ENCODE data around the gene ARMC9.
"Not testable (repeated sequence)": the region's sequence is repeated elsewhere in the genome, so short reads cannot be mapped to it uniquely, and the experiment has no call there.

The ARMC9 gene

GRCh38 chr2:231371430-231372054, 173.1 kb downstream of the ARMC9 start:
- TF ChIP-seq ZNF274 (IDR thresholded peaks at IDR 0.05; ENCODE audit: low read depth, low read length) = no peak
- H3K4me3 ChIP-seq (ENCODE audit: low read length) = no peak overlapping the region

- no peak overlapping the region for H3K4me3 ChIP-seq (ENCODE audit: low read length)
- no peak for TF ChIP-seq ZNF274 (IDR thresholded peaks at IDR 0.05; ENCODE audit: low read depth, low read length)
Measured at GRCh38 chr2:231372326-231372725, 173.9 kb downstream of the ARMC9 start.

GRCh38 chr2:231373184-231373583, 174.8 kb downstream of the ARMC9 start:
- H3K4me3 ChIP-seq (ENCODE audit: low read length) = no peak overlapping the region
- no peak for TF ChIP-seq ZNF274 (IDR thresholded peaks at IDR 0.05; ENCODE audit: low read depth, low read length)

GRCh38 chr2:231373786-231374349, 175.4 kb downstream of the ARMC9 start:
- no peak overlapping the region for H3K4me3 ChIP-seq (ENCODE audit: low read length)
- no peak for TF ChIP-seq ZNF274 (IDR thresholded peaks at IDR 0.05; ENCODE audit: low read depth, low read length)

GRCh38 chr2:231374771-231375170, 176.3 kb downstream of the ARMC9 start:
- TF ChIP-seq ZNF274 (IDR thresholded peaks at IDR 0.05; ENCODE audit: low read depth, low read length) = no peak

GRCh38 chr2:231375994-231376615, 177.7 kb downstream of the ARMC9 start:
- H3K4me3 ChIP-seq (ENCODE audit: low read length) = not testable (repeated sequence)

More at GRCh38 chr2:231374771-231375170, 176.3 kb downstream of the ARMC9 start:
- H3K4me3 ChIP-seq (ENCODE audit: low read length) = no peak overlapping the region

DNA sequence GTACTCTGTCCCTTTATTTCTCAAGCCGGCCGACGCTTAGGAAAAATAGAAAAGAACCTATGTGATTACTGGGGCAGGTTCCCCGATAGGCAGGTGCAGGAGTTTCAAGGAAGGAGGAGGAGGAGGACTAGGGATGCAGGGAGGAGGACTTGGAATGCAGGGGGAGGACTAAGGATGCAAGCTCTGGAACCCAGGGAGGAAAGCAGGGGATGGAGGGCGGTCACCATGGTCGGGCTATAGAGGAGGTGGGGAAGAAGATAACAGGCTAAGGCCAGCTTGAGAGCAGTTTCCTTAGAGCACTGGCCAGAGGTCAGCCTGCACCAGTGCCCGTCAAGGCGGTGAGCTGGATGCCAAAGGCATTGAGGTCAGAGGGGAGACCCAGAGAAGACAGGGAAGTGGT, 178.4 kb downstream of the ARMC9 start:
- TF ChIP-seq ZNF274 (IDR thresholded peaks at IDR 0.05; ENCODE audit: low read depth, low read length) = no peak
- no peak overlapping the region for H3K4me3 ChIP-seq (ENCODE audit: low read length)

DNA sequence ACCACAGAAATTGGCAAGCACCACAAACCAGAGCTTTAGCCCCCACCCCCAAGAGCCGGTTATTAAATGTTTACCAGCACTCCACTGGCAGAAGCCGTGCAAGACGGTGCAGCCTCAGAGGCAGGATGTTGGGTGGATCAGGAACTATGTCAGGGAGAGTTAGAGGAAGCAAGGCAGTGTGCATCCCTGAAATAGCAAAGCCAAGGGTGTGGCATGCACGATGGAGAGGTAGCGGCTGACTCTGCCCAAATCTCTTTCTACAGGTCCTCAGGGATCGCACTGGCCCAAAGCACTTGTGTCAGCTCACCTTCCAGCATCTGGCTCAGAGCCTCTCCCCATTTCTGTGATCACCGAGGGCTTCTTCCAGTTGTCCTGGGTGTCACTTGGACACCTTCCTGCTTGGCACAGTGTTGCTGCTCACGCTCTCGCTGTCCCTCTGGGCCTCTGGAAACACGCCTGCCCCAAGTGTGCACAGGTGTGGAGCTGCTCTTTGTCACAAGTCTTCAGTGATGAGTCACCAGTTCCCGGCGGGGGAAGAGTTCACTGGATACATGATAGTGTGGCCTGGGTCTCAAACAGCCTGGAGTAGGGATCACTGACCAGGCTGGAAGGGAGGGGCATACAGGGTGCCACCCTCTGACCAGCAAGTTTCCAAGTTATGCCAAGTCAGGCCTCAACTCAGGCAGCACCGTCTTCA, 179.7 kb downstream of the ARMC9 start:
- TF ChIP-seq ZNF274 (IDR thresholded peaks at IDR 0.05; ENCODE audit: low read depth, low read length) = no peak
- H3K4me3 ChIP-seq (ENCODE audit: low read length) = no peak overlapping the region

GRCh38 chr2:231379266-231380215, 181.1 kb downstream of the ARMC9 start:
- no peak overlapping the region for H3K4me3 ChIP-seq (ENCODE audit: low read length)
- no peak for TF ChIP-seq ZNF274 (IDR thresholded peaks at IDR 0.05; ENCODE audit: low read depth, low read length)

DNA sequence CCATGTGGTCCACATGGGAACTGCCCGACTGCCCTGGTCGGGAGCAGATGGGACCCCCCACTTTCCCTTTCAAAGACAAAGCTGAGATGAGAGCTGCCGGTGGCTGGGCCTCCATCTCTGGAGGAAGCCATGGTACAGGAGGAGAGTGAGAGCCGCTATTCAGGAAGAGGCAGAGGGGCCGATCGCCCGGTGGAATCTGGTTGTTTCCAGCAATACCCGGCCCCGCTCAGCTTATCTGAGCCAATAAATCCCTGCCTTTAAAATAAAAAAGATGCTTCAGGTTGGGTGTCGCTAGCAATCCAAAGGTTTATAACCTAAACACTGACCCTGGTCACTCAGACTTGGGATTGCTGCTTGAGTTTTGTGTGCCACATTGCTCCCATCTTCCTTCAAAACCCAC, 181.9 kb downstream of the ARMC9 start:
- no peak for TF ChIP-seq ZNF274 (IDR thresholded peaks at IDR 0.05; ENCODE audit: low read depth, low read length)
- no peak overlapping the region for H3K4me3 ChIP-seq (ENCODE audit: low read length)

GRCh38 chr2:231380991-231381847, 182.8 kb downstream of the ARMC9 start:
- H3K4me3 ChIP-seq (ENCODE audit: low read length) = no peak overlapping the region
- no peak for TF ChIP-seq ZNF274 (IDR thresholded peaks at IDR 0.05; ENCODE audit: low read depth, low read length)

GRCh38 chr2:231382116-231382515, 183.7 kb downstream of the ARMC9 start:
- TF ChIP-seq ZNF274 (IDR thresholded peaks at IDR 0.05; ENCODE audit: low read depth, low read length) = no peak
- H3K4me3 ChIP-seq (ENCODE audit: low read length) = no peak overlapping the region

Data from GM08714 (cell line).